Mesothelial cell of epicardium (in vitro differentiated cells): ENCODE results near the gene HSPA1B. TPM values are rescaled to one million over a fixed set of nuclear protein-coding genes. Genes with fewer than 3 reads are reported as not detected.
"Not testable (repeated sequence)": the region's sequence is repeated elsewhere in the genome, so short reads cannot be mapped to it uniquely, and the experiment has no call there.

Source experiments
- DNase-seq, 2 experiments: peaks; one replicate each; pipeline ENCODE4 v3.0.0; 2021; ENCODE audit warnings: low spot score in 2 of 2; ENCODE audit not compliant: unreplicated experiment in 2 of 2
- H3K27ac Mint-ChIP-seq: 2 replicates; pipeline ENCODE4 v1.8.0; 2021; ENCODE audit warnings: mixed read lengths
- H3K27me3 Mint-ChIP-seq: 2 replicates; pipeline ENCODE4 v1.8.0; 2021; ENCODE audit warnings: low read depth, mixed read lengths
- H3K36me3 Mint-ChIP-seq: 2 replicates; pipeline ENCODE4 v1.8.0; 2021; ENCODE audit warnings: mixed read lengths
- H3K4me1 Mint-ChIP-seq: 2 replicates; pipeline ENCODE4 v1.8.0; 2021; ENCODE audit warnings: mixed read lengths
- H3K4me3 Mint-ChIP-seq: 2 replicates; pipeline ENCODE4 v1.8.0; 2021; ENCODE audit warnings: mild to moderate bottlenecking, moderate library complexity, mixed read lengths
- H3K9me3 Mint-ChIP-seq: 2 replicates; pipeline ENCODE4 v1.8.0; 2021; ENCODE audit warnings: mixed read lengths
- CTCF ChIP-seq: fragments of 200-600 bp; sonication (generic); IDR thresholded peaks from one replicate; pipeline ENCODE4 v1.5.0; 2021; ENCODE audit warnings: antibody characterized with exemption; ENCODE audit not compliant: unreplicated experiment
- total RNA-seq: library from RNA; stranded (reverse); gene quantifications from 3 replicates; pipeline ENCODE4 v1.2.1, GENCODE V29; 2021

The HSPA1B gene
- total RNA-seq, 1 donor from 2014 or later, result 105 TPM

GRCh38 chr6:31842053-31842452 lies 14.5 kb downstream of the HSPA1B start:
- Mint-ChIP-seq H3K4me1 (peaks cover 11% of the 10 kb centered on the region), H3K36me3 (peaks cover 27% of the 10 kb centered on the region), H3K27me3 (no peaks in the 10 kb centered on the region), H3K4me3 (no peak overlapping the region), H3K9me3 (no peaks in the 10 kb centered on the region), H3K27ac (no peak overlapping the region)
- no peak for TF ChIP-seq CTCF
- DNase-seq, result no peak

- no peaks in the 10 kb centered on the region for H3K27me3 Mint-ChIP-seq
- H3K9me3 Mint-ChIP-seq, result no peaks in the 10 kb centered on the region
- H3K36me3 Mint-ChIP-seq, result peaks cover 15% of the 10 kb centered on the region
- TF ChIP-seq CTCF, result no peak
- H3K27ac Mint-ChIP-seq, result no peak overlapping the region
- no peaks in the 10 kb centered on the region for H3K4me1 Mint-ChIP-seq
- no peak for DNase-seq
- no peak overlapping the region for H3K4me3 Mint-ChIP-seq
Observed at GRCh38 chr6:31844507-31844906, 17.0 kb downstream of the HSPA1B start.

DNA sequence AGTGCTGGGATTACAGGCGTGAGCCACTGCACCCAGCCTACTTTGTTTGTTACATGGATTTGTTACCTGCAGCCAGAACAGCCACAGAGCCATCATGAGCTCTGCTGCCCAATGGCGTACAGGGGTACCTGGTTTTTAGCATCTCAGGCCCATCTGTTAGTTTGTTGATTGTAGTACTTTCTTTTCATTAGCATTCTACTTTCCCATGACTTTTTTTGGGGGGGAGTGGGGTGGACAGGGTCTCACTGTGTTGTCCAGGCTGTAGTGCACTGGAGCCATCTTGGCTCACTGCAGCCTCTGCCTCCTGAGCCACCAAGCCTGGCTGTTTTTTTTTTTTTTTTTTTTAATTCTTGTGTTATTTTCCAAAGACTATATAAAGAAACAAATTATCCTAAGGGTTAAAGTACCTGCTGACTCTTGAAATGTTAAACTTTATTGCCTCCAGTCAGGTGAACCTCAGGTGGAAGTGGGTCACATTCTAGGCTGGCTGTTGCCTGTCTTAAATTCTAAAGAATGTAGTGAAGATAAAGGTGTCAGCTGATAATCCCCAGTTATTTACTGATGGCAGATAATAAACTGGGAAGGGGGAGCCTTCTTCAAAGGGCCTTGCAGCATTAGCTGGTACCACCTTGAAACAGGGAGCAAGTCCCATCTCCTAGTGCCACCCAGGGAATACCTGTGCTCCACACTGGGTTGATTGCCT lies 19.9 kb downstream of the HSPA1B start:
- Mint-ChIP-seq H3K9me3 (peaks cover under 1% of the 10 kb centered on the region), H3K27ac (no peak overlapping the region), H3K4me3 (no peak overlapping the region), H3K4me1 (no peaks in the 10 kb centered on the region), H3K27me3 (no peaks in the 10 kb centered on the region), H3K36me3 (no peaks in the 10 kb centered on the region)
- no peak for DNase-seq
- no peak for TF ChIP-seq CTCF

- H3K27me3 Mint-ChIP-seq, result no peaks in the 10 kb centered on the region
- peaks cover 3% of the 10 kb centered on the region for H3K9me3 Mint-ChIP-seq
- no peak overlapping the region for H3K27ac Mint-ChIP-seq
- peaks cover 10% of the 10 kb centered on the region for H3K36me3 Mint-ChIP-seq
- DNase-seq, result no peak
- TF ChIP-seq CTCF, result no peak
- H3K4me1 Mint-ChIP-seq, result no peaks in the 10 kb centered on the region
- H3K4me3 Mint-ChIP-seq, result no peak overlapping the region
Observed at GRCh38 chr6:31850765-31851484, 23.4 kb downstream of the HSPA1B start.

DNA sequence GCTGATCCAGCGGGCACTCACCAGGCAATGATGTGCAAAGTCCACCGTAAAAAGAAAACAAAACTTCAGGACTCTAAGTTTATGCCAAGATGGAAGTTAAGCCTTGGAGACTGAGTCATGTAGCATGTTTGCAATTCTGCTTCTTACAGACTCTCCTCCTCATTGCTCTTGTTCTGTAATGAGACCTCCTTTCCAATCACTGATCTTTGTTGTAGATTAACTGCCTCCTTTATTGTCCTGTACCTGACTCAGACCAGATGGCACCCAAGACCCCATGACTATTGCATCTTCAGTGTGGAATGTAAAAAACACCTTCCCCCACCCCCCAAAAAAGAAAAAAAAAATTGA lies 23.9 kb downstream of the HSPA1B start:
- no peak overlapping the region for H3K27ac Mint-ChIP-seq
- peaks cover 3% of the 10 kb centered on the region for H3K9me3 Mint-ChIP-seq
- H3K4me1 Mint-ChIP-seq, result no peaks in the 10 kb centered on the region
- TF ChIP-seq CTCF, result no peak
- H3K36me3 Mint-ChIP-seq, result peaks cover 10% of the 10 kb centered on the region
- no peak for DNase-seq
- H3K4me3 Mint-ChIP-seq, result no peak overlapping the region
- no peaks in the 10 kb centered on the region for H3K27me3 Mint-ChIP-seq

- not testable (repeated sequence) for H3K27me3 Mint-ChIP-seq, H3K4me1 Mint-ChIP-seq, H3K4me3 Mint-ChIP-seq, H3K9me3 Mint-ChIP-seq, DNase-seq, H3K27ac Mint-ChIP-seq
- peaks cover 10% of the 10 kb centered on the region for H3K36me3 Mint-ChIP-seq
Observed at GRCh38 chr6:31851980-31852718, 24.6 kb downstream of the HSPA1B start.

GRCh38 chr6:31857774-31858173 lies 30.2 kb downstream of the HSPA1B start:
- not testable (repeated sequence) for DNase-seq

More at GRCh38 chr6:31857774-31858173, 30.2 kb downstream of the HSPA1B start:
- not testable (repeated sequence) for H3K9me3 Mint-ChIP-seq, H3K27ac Mint-ChIP-seq, H3K4me3 Mint-ChIP-seq, H3K27me3 Mint-ChIP-seq
- Mint-ChIP-seq H3K4me1 (peaks cover 11% of the 10 kb centered on the region), H3K36me3 (peaks cover 17% of the 10 kb centered on the region)
